HG03521 (cell line): Measurements from ENCODE around the gene ACACA.
A peak's percentile ranks its signal among the peaks of the same experiment; 100 is the strongest.

Experiments
- ATAC-seq: cut with Tn5 transposase; IDR thresholded peaks from one replicate; pipeline ENCODE4 v1.9.1; 2021; ENCODE audit warnings: mild to moderate bottlenecking, moderate library complexity; ENCODE audit not compliant: unreplicated experiment

The ACACA gene

DNA sequence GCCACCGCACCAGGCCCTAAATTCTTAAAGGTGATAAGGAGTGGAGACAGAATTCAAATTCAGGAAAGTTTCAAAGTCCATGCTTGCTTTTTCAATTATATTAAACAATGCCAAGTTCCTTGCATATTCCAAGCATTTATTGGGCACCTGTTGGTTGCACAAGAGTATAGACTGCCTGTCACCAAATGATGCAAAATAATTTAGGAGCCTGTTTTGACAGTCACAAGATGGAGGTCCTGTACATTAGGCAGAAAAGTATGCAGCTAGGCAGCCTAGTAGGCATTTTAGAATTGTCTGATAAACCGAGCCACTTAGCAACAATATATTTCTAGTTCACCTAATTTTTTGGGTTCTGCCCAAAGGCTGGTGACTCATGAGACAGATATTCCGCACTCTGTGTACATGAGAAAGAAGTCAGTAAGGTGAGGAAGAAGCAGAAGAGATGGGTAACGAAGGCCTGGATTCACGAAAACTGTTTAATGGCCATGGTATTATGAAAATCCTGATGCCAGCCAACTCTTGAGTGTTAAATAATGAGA, 7.3 kb downstream of the ACACA start:
- no peak for ATAC-seq

DNA sequence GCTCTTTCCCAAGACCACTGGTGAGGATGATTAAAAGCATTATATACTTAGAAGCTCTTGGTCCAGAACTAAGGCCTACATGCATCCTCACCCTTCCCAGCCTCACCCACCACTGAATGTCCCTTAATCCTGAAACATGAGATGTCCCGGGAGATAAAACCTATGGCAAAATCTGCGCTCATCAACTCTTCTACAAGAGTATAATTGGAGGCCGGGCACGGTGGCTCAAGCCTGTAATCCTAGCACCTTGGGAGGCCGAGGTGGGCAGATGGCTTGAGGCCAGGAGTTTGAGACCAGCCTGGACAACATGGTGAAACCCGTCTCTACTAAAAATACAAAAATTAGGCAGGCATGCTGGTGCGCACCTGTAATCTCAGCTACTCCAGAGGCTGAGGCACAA, 13.3 kb downstream of the ACACA start:
- ATAC-seq: no peak

- ATAC-seq: no peak
Measured at GRCh38 chr17:37392024-37392590, 14.5 kb downstream of the ACACA start.

DNA sequence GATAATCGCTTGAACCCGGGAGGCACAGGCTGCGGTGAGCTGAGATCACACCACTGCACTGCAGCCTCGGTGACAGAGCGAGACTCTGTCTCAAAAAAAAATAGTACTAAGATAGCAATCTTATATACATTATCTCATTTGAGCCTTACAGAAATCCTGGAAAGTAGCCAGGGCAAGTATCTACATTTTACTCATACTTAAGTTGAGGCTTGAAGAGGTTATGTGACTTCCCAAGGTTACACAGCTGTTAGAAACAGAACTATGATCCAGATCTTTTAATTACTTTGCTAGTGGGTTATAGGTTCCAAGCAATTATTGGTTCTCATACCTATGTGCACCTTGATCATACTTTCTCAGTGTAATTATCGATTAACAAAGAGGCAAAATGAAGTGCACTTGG, 15.5 kb downstream of the ACACA start:
- no peak for ATAC-seq

- no peak for ATAC-seq
Measured at GRCh38 chr17:37389160-37389559, 17.5 kb downstream of the ACACA start.

- no peak for ATAC-seq
Measured at GRCh38 chr17:37388266-37388665, 18.4 kb downstream of the ACACA start.

DNA sequence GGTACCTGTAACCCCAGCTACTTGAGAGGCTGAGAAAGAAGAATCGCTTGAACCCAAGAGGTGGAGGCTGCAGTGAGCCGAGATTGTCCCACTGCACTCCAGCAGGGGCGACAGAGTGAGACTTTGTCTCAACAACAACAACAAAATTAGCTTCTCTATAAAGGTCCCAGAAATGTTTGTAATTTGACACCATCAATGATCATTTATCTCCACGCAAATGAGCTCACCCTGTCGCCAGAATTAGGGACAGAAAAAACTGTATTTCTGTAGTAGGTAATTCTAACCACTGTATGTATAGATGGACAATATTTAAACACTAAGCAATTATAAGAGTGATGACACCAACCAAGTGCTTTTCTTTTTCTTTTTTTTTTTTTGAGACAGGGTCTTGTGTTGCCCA, 20.2 kb downstream of the ACACA start:
- no peak for ATAC-seq

DNA sequence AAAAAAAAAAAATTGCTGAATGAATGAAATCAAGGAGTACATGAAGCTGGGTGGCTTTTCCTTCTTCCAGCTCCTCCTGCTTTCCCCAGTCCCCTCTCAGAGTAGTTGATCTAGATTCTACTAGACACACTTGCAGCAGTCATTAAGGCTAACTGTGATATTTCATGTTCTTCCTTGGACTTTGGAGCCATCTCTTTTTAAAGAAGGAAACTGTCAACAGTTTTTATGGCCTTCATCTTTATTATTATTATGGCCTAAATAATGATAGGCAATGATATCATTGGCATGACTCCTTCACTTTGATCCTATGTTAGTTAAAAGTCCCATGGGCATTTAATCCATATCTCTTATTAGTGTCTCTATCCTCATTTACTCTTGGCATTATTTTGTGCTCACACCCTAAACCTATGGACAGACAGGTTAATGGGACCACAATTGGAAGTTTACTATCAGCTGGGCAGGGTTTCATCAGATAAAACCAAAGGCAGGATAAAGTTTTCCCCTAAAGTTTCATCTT, 21.1 kb downstream of the ACACA start:
- ATAC-seq: no peak

DNA sequence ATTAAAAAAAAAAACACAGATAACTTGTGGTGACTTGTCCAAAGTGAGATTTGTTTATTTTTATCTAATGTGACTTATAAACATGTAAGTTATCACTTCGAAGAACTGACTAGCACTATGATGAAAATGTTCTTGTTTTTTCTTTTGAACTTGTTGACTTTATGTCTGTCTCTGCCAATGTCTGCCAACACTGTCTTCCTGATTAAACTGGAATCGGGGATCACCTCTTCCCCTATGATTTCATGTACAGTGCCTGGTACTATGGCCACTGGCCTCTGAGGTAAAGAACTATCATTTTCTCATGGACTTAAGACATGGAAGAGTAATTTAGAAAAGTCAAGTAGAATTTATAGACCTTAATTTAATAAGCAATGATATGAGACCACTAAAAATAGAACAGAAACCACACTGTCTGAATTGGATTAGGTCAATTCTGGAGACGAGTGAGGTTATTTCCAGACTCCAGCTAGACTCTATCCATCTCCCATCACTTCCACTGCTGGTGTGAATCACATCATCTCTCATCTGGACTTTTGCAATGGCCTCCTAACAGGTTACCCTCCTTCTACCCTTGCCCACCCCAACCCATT, 22.0 kb downstream of the ACACA start:
- ATAC-seq: no peak

DNA sequence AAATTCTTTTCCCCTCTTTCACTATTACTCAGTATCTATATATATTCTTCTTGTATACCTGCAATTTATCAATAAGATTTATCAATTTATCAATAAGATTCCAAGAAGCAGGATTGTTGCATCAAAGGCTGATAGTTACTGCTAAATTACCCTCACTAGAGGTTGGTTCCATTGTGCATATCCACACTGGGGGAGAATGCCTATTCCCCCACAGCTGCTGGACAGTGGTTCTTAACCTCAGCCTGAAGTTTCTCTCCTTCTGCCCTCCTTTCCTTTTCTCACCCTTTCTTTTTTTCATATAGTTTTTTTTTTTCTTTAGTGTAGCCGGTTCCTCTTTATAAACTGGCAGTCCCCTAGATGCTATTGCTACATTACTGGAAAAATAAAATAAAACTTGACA, 24.6 kb downstream of the ACACA start:
- ATAC-seq: no peak

- ATAC-seq: no peak
Measured at GRCh38 chr17:37375706-37376105, 30.9 kb downstream of the ACACA start, which contains the start of gene C17orf78. C17orf78 (plus strand) TSS chr17:37375985; CDS start chr17:37376093, 108 bp downstream.

DNA sequence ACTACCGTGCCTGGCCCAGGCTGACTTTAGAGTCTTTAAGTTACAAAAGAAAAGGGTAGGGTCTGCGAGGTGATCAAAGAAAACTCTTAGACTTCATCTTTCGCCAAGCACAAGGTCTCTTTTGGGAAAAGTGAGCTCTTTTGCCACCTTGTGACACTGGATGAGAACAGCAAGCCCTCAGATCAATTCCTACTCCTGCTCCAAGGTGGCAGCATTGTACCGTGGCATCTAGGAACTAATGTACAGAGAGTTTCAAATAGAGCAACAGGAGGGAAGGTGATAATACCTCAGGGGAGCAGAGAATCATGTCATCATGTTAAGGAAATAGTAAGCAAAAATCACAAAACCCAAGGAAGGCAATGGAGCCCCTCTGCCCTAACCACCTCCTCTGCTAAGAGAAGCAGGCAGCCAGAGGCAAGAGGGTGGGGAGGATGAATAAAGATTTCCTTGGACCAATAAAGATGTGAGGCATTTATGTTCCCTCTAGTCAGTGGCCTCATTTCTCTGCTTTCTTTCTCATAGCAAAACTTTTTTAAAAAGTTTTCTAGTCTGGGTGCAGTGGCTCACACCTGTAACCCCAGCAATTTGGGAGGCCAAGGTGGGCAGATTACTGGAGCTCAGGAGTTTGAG, 33.0 kb downstream of the ACACA start:
- ATAC-seq: peak; percentile 51

DNA sequence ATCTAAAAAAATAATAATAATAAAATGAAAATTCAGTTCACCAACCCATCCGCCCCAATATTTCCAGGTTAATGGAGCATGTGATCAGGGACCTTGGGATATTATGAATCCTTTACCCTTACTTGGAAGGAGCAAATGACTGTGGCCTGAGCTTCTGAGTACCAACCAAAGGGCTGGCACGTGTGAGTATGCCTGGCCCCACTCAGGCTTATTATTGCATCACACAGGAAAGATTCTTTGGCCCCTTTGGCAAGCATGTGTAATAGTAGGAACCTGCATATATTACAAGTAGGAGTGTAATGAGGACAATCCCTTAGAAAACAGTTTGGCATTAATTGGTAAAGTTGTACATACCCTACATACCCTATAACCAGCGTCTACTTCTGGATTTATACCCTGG, 38.1 kb downstream of the ACACA start:
- ATAC-seq: no peak

DNA sequence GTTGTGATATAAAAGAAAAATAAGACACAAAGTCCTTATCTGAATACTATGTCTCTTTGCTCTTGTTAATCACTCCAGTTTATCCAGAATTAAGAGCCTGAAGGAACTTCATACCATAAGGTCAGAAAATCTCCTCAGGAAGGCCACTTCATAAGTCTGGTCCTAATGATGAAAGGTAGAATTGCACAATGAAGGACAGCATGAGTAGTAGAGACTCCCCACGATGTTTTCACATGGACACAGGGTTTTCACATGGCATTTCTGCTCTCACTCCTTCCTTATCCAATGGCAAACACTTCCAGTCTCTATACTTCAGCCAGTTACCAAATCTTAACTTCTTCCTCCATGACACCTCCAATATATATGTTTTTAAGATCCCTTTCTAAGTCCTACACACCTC, 41.0 kb downstream of the ACACA start:
- ATAC-seq: no peak

DNA sequence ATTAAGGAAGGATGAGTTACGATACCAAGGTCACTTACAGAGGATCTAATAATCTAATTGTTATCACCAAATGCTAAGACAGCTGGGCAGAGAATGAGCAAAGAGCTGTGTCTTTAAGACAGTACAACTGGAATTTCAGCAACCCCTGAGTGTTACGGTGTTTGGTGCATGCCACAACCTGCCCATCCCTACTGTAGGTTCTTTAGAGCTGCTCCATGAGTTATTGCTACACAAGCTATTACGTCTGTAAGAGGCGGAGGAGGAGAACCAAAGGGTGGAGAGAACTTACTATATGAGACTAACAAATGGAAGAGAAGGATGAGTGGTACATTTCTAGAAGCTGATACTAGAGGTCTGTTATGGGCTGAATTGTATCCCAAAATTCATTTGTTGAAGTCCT, 45.1 kb downstream of the ACACA start:
- ATAC-seq: no peak

GRCh38 chr17:37360632-37361031, 46.0 kb downstream of the ACACA start:
- ATAC-seq: no peak

GRCh38 chr17:37359682-37360188, 46.9 kb downstream of the ACACA start:
- no peak for ATAC-seq

DNA sequence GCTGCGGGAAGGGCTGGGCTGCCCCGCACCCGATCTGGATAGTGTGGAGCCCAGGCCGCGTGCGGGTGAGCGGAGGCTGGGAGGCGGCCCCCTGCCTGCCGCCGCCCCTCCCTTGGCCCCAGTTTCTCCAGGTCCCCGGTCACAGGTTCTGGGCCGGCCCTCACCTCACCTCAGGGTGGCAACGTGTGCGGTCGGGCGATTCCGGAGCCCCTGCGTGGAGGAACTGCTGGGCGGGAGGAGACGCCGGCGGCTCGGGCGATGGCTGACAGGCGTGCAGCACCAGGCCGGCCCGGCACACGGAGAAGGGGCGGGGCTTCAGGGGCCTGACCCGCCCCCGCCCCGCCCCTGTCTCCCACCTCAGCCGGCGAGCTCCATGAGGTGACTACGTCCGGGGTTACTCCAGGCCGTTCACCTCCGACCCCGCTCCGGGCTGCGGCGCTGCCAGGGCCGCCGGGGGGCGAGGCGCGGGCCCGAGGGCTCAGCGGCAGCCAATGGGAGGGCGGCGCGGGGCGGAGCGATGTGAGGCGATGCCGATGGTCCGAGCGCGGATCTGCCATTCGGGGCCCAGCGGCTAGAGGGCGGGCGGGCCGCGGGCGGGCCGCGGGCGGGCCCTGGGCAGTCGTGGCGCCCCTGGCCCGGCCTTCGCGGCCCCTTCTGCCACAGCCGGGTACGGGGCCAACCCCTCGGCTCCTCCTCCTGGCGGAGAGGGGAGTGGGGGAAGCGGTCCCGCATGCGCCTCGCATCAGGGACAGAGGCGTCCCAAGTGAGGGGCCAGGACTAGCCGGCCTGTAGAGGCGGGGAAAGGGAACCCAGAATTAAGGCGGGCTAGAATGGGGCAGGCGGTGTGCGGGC, 47.6 kb downstream of the ACACA start:
- ATAC-seq: peak; percentile 88

DNA sequence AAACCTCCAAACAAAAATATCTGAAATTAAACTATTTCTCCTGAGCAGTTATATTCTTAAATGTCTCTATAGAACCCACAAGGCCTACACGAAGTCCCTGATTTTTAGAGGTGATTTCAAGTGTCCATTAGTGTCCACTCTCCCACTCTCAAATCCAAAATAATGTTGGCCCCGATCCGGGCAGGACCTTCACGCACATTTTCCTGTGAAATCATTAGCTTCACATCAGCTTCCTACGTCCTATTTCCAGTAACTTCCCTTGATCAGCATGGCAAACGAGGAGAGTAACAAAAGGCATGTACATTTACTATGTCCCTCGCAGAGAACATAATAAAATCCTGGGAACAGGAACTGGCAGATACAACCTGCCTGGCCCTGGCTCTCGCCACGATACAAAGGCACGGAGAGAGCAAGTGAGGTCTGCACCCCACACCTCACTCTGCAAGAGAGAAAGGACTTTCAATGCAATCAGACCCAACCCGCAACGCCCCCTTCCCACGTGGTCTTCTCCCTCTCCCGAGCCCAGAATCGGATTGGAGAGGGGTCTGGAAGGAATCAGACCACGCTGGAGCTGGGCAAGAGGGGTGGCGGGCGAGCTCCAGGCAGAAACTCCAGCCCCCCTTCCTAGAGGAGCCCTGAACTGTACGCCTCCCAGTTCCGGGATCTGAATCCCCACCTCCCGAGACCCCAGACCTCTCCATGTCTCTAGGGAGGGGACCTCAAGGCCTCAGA, 48.4 kb downstream of the ACACA start:
- ATAC-seq: peak; percentile 7
